ENCODE results near the gene SWSAP1.
"Not testable (repeated sequence)": the region's sequence is repeated elsewhere in the genome, so short reads cannot be mapped to it uniquely, and the experiment has no call there.

The SWSAP1 gene

DNA sequence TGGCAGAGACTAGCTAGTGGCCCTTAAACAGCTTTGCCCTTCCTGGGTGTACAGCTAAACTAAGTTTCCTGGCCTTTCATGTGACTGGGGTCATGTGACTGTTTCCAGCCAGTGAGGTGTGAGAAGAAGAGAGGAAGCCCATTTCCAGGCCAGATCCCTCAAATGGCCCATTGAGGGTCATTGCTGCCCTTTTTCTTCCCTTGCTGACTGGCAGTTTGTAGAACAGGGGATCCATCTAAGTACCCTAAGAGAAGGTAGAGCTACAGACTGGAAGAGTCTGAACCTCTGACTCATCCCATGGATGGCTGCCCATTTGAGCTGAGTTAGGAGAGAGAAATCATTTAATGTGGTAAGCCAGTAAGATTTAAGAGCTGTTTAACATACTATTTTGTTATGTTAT is 2.8 kb downstream of the SWSAP1 start:
- peaks cover 14% of the 10 kb centered on the region; the same call in 1 of the 2 replicates for H3K36me3 ChIP-seq (ENCODE audit: insufficient read depth, low read length)
- H3K9me3 ChIP-seq (ENCODE audit: low read length): no peaks in the 10 kb centered on the region
- H3K27ac ChIP-seq (ENCODE audit: low read depth, low read length, poor library complexity, severe bottlenecking): peak overlapping the region; percentile 88
- no peaks in the 10 kb centered on the region for H4K20me1 ChIP-seq (ENCODE audit: insufficient read depth, low read length)
- no peaks in the 10 kb centered on the region for H3K27me3 ChIP-seq (ENCODE audit: insufficient read depth, low read length)
- peak overlapping the region; percentile 84 for H3K4me2 ChIP-seq (ENCODE audit: low read length)
- H3F3A ChIP-seq (ENCODE audit: insufficient read depth, low read length): no peaks in the 10 kb centered on the region
- no peaks in the 10 kb centered on the region for H3K79me2 ChIP-seq (ENCODE audit: insufficient read depth, low read length)
- H3K4me1 ChIP-seq (ENCODE audit: insufficient read depth, low read length, severe bottlenecking): peaks cover 46% of the 10 kb centered on the region
- H3K4me3 ChIP-seq (ENCODE audit: low read depth, low read length, poor library complexity, severe bottlenecking): peak overlapping the region; percentile 64
- TF ChIP-seq, protein P1, sequence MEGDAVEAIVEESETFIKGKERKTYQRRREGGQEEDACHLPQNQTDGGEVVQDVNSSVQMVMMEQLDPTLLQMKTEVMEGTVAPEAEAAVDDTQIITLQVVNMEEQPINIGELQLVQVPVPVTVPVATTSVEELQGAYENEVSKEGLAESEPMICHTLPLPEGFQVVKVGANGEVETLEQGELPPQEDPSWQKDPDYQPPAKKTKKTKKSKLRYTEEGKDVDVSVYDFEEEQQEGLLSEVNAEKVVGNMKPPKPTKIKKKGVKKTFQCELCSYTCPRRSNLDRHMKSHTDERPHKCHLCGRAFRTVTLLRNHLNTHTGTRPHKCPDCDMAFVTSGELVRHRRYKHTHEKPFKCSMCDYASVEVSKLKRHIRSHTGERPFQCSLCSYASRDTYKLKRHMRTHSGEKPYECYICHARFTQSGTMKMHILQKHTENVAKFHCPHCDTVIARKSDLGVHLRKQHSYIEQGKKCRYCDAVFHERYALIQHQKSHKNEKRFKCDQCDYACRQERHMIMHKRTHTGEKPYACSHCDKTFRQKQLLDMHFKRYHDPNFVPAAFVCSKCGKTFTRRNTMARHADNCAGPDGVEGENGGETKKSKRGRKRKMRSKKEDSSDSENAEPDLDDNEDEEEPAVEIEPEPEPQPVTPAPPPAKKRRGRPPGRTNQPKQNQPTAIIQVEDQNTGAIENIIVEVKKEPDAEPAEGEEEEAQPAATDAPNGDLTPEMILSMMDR (IDR thresholded peaks at IDR 0.05; ENCODE audit: low read length): no peak
- no peak for TF ChIP-seq EZH2 (IDR thresholded peaks at IDR 0.05; ENCODE audit: borderline replicate concordance, low read length)
- no peaks in the 10 kb centered on the region for H3K9me2 ChIP-seq (ENCODE audit: low read depth, low read length)
- H3K9ac ChIP-seq (ENCODE audit: low read length): peak overlapping the region; percentile 25; the same call in 1 of the 2 replicates
- H2AFZ ChIP-seq (ENCODE audit: low read length): no peak overlapping the region; the same call in 1 of the 2 replicates

DNA sequence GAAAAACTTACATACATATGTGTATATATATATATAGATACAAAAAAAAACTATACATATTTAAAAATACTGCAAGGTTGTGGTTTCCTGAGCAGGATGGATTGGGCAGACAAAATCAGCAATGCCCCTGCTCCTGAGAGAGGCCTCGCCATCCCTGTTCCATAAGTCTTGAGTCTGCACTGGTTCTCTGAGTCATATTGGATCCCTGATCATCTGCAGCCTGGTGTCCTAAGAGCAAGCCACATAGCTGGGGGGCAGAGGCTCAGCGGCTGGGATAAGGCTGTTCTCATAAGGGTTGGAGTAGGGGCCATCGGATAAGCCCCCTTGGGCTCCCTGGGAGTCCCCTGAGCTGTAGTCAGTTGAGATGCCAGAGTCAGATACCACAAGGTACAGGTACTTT is 3.3 kb downstream of the SWSAP1 start:
- Histone ChIP-seq H3K4me1 (ENCODE audit: insufficient read depth, low read length, severe bottlenecking) (peaks cover 48% of the 10 kb centered on the region), H3K4me2 (ENCODE audit: low read length) (no peak overlapping the region), H3K9ac (ENCODE audit: low read length) (no peak overlapping the region)

DNA sequence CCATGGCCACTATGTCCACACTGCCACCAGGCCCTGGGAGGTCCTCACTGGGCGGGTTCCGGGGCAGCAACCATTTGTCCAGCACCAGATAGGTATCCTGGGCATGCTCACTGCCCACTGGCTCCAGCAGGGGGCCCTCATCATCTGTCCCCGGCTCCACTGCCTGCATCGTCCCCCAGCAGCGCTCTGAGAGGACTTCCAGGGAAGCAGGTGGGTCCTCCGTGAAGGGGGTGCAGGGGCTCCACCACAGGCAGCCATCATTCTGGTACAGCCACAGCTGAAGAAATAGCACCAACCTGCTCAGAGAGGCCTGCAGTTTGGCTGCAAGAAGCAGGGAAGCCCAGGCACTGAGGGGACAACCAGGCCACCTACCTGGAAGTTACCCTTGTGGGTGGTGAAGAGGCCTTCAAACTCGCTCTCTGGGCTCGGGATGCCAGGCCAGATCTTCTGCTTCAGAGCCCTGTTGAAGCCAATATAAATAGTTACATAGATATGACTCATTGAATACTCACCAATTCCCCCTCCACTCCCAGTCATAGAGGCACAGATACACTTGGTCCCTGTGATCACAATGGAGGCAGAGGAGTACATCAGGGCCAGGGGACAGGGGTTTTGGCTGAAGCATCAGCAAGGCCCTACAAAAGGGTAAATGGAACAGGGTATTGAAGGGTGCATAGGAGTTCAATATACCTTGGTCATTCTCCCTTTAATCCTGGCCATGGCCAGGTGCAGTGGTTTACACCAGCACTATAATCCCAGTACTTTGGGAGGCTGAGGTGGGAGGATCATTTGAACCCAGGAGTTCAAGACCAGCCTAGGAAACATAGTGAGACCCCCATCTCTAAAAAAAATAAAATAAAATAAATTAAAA is 4.1 kb downstream of the SWSAP1 start:
- TF ChIP-seq, protein P1 (IDR thresholded peaks at IDR 0.05; ENCODE audit: low read length): peak; percentile 57
- no peak for TF ChIP-seq EZH2 (IDR thresholded peaks at IDR 0.05; ENCODE audit: borderline replicate concordance, low read length)
- Histone ChIP-seq H3K4me2 (ENCODE audit: low read length) (no peak overlapping the region), H3K4me3 (ENCODE audit: low read depth, low read length, poor library complexity, severe bottlenecking) (no peak overlapping the region), H3K79me2 (ENCODE audit: insufficient read depth, low read length) (no peaks in the 10 kb centered on the region), H3K9ac (ENCODE audit: low read length) (no peak overlapping the region), H3K9me2 (ENCODE audit: low read depth, low read length) (no peaks in the 10 kb centered on the region), H3K27ac (ENCODE audit: low read depth, low read length, poor library complexity, severe bottlenecking) (no peak overlapping the region), H4K20me1 (ENCODE audit: insufficient read depth, low read length) (no peaks in the 10 kb centered on the region), H3K9me3 (ENCODE audit: low read length) (no peaks in the 10 kb centered on the region), H2AFZ (ENCODE audit: low read length) (no peak overlapping the region), H3F3A (ENCODE audit: insufficient read depth, low read length) (no peaks in the 10 kb centered on the region), H3K4me1 (ENCODE audit: insufficient read depth, low read length, severe bottlenecking) (peaks cover 53% of the 10 kb centered on the region), H3K27me3 (ENCODE audit: insufficient read depth, low read length) (no peaks in the 10 kb centered on the region), H3K36me3 (ENCODE audit: insufficient read depth, low read length) (peaks cover 14% of the 10 kb centered on the region; the same call in 1 of the 2 replicates)

More for the DNA sequence above, 3.3 kb downstream of the SWSAP1 start:
- Histone ChIP-seq H2AFZ (ENCODE audit: low read length) (no peak overlapping the region), H3K27me3 (ENCODE audit: insufficient read depth, low read length) (no peaks in the 10 kb centered on the region), H3F3A (ENCODE audit: insufficient read depth, low read length) (no peaks in the 10 kb centered on the region), H3K36me3 (ENCODE audit: insufficient read depth, low read length) (peaks cover 14% of the 10 kb centered on the region; the same call in 1 of the 2 replicates), H3K9me2 (ENCODE audit: low read depth, low read length) (no peaks in the 10 kb centered on the region), H3K9me3 (ENCODE audit: low read length) (no peaks in the 10 kb centered on the region), H3K27ac (ENCODE audit: low read depth, low read length, poor library complexity, severe bottlenecking) (peak overlapping the region; percentile 88), H3K79me2 (ENCODE audit: insufficient read depth, low read length) (no peaks in the 10 kb centered on the region), H3K4me3 (ENCODE audit: low read depth, low read length, poor library complexity, severe bottlenecking) (no peak overlapping the region), H4K20me1 (ENCODE audit: insufficient read depth, low read length) (no peaks in the 10 kb centered on the region)
- TF ChIP-seq, protein P1 (IDR thresholded peaks at IDR 0.05; ENCODE audit: low read length): no peak
- no peak for TF ChIP-seq EZH2 (IDR thresholded peaks at IDR 0.05; ENCODE audit: borderline replicate concordance, low read length)

DNA sequence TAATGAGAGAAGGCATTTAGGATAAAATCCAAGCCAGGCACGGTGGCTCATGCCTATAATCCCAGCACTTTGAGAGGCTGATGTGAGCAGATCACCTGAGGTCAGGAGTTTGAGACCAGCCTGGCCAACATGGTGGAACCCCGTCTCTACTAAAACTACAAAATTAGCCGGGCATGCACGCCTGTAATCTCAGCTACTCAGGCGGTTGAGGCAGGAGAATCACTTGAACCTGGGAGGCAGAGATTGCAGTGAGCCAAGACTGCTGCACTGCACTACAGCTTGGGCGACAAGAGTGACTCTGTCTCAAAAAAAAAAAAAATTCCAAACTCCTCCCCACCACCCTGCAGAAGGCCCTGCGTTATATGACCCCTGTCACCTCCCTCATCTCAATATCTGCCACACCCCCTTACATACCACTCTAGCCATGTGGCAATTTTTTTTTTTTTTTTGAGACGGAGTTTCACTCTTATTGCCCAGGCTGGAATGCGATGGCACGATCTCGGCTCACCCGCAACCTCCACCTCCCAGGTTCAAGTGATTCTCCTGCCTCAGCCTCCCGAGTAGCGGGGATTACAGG is 4.9 kb downstream of the SWSAP1 start:
- H3K27me3 ChIP-seq (ENCODE audit: insufficient read depth, low read length): not testable (repeated sequence)

More for the DNA sequence above, 4.9 kb downstream of the SWSAP1 start:
- H3K9ac ChIP-seq (ENCODE audit: low read length); H3K9me2 ChIP-seq (ENCODE audit: low read depth, low read length); H3F3A ChIP-seq (ENCODE audit: insufficient read depth, low read length); H4K20me1 ChIP-seq (ENCODE audit: insufficient read depth, low read length); H3K27ac ChIP-seq (ENCODE audit: low read depth, low read length, poor library complexity, severe bottlenecking); H3K79me2 ChIP-seq (ENCODE audit: insufficient read depth, low read length); H3K4me3 ChIP-seq (ENCODE audit: low read depth, low read length, poor library complexity, severe bottlenecking); H2AFZ ChIP-seq (ENCODE audit: low read length); H3K9me3 ChIP-seq (ENCODE audit: low read length): not testable (repeated sequence)
- peaks cover 14% of the 10 kb centered on the region; the same call in 1 of the 2 replicates for H3K36me3 ChIP-seq (ENCODE audit: insufficient read depth, low read length)
- peak overlapping the region; percentile 89 for H3K4me2 ChIP-seq (ENCODE audit: low read length)
- H3K4me1 ChIP-seq (ENCODE audit: insufficient read depth, low read length, severe bottlenecking): peaks cover 49% of the 10 kb centered on the region
